WI38 (cell line): ENCODE measurements around the gene PLEKHH1.

Experiments
- H3K4me3 ChIP-seq: 2 replicates; pipeline ENCODE4 v1.5.1; 2011; ENCODE audit warnings: low read depth, mild to moderate bottlenecking, control low read depth, low read length
- TF ChIP-seq, protein P1 (sequence below): IDR thresholded peaks from 2 replicates; pipeline ENCODE4 v1.5.1; 2012; ENCODE audit warnings: low read depth, mild to moderate bottlenecking, control low read depth, low read length

The PLEKHH1 gene

DNA sequence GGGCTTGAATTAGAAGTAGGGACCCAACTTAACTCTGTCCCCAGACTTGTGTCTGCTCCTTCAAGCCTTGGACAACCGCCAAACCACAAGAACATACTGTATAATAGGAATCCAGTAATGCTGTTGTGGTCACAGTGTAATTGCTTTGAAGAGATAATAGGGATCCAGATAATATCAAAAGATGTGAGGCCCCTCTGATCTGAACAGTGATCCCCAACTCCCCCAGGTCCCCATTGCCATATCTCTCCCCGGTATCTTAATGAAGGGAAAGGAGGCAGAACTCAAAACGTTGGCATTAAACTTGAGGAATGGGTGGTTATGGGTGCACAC, 8.5 kb upstream of the PLEKHH1 start:
- TF ChIP-seq, protein P1, sequence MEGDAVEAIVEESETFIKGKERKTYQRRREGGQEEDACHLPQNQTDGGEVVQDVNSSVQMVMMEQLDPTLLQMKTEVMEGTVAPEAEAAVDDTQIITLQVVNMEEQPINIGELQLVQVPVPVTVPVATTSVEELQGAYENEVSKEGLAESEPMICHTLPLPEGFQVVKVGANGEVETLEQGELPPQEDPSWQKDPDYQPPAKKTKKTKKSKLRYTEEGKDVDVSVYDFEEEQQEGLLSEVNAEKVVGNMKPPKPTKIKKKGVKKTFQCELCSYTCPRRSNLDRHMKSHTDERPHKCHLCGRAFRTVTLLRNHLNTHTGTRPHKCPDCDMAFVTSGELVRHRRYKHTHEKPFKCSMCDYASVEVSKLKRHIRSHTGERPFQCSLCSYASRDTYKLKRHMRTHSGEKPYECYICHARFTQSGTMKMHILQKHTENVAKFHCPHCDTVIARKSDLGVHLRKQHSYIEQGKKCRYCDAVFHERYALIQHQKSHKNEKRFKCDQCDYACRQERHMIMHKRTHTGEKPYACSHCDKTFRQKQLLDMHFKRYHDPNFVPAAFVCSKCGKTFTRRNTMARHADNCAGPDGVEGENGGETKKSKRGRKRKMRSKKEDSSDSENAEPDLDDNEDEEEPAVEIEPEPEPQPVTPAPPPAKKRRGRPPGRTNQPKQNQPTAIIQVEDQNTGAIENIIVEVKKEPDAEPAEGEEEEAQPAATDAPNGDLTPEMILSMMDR, result no peak
- H3K4me3 ChIP-seq, result no peak overlapping the region

DNA sequence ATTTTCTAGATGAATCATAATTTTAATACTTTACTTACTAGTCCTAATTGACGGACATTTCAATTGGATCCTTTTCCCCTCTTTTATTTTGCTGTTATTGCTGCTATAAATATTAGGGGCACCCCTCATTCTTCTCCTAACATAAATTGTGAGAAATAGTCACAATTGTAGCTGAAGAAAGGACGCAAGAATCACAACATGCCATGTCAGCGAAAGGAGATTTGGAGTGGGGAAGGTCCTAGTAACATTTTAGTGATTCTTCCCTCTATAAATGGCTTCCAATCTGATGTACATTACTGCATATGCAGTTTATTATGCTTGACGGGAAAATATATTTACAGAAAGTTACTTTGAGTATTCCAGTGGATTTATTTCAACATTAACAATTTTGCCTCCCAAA, 7.7 kb upstream of the PLEKHH1 start:
- H3K4me3 ChIP-seq, result no peak overlapping the region
- TF ChIP-seq, protein P1, result no peak

DNA sequence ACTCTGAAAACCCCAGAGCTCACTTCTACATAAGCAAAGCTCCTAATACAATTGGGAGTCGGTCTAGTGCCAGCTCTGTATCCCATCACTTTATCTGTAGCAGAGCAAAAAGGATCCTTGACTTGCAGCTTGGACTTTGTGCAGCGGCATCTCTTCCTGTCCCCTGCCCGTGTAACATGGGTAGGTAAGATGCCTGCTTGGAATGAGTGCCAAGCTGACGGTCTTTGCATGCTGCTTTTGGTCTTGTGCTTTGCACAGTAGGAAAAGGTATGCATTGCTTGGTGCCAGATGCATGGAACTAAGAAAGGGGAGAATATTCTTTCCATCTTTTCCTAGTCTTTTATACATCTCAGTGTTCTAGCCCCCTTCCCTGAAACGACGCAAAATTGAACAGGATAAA, 6.9 kb upstream of the PLEKHH1 start:
- TF ChIP-seq, protein P1, result no peak
- no peak overlapping the region for H3K4me3 ChIP-seq

DNA sequence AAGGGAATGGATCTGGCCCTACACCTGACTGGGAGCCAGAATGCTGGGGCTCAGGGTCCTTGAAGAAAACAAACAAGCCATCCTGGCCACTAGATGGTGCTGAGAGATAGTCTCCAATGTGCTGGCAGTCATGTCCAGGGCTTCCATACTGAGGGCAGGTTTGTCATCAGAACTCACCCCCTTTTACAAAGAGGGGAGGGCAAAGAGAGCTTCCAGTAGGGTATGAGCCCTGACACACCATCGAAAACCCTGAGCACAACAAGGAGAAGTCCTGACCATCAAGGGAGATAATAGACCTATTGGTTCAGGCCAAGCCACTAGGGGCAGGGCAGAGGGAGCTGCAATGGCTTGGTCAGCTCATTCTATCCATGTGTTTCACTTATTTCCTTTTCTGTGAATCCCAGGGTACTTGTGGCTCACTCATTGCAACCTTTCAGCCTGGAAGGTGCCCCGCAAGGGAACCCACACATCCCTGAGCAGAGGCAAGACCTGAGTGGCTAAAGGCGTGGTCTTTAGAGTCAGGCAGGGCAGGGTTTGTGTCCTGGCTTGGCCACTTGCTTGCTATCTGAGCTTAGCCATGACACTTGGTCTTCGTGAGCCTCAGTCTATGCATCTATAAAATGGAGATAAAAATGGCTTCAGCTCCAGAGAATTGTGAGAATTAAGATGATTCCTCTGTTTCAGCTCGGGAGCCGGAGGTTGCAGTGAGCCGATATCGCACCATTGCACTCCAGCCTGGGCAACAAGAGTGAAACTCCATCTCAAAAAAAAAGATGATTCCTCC, 6.2 kb upstream of the PLEKHH1 start:
- H3K4me3 ChIP-seq, result no peak overlapping the region
- TF ChIP-seq, protein P1, result peak; percentile 58

DNA sequence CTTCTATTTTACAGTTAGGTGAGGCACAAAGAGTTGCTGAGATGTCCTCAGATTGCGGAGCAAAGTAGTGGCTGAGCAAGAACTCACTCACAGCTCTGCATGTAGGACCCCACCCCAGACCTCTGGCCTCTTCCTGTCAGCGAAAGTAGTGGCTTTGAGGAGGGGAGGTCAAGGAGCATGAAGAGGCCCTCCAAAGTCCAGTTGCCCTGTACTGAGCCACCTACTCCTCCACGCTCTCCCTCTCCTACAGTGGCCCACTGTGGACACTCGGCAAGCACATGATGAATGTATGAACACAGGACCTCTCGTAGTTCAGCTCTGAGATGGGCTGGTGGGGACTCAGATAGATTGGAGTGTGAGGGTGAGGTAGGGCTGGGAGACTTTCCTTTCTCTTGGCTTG, 5.3 kb upstream of the PLEKHH1 start:
- TF ChIP-seq, protein P1, result no peak

DNA sequence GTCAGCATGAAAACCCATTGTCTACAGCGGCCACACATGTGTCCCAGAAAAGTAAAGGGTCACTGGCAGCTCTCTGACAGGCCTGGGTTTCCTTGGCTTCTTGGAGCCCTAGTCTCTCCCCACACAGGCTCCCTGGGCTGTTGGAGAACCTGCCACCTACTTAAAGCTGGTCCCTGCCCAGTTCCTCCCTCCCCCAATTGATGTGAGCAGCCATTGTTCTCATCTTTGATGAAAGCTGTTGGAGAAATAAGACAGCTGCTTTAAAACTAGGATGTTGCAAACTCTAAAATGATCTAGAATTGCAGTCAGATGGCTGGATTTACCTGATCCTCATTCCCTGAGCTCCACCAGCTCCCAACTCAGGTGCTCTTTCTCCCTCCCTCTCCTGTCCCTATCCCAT, 4.8 kb upstream of the PLEKHH1 start:
- H3K4me3 ChIP-seq, result no peak overlapping the region
- TF ChIP-seq, protein P1, result no peak

More for the DNA sequence above, 5.3 kb upstream of the PLEKHH1 start:
- no peak overlapping the region for H3K4me3 ChIP-seq

DNA sequence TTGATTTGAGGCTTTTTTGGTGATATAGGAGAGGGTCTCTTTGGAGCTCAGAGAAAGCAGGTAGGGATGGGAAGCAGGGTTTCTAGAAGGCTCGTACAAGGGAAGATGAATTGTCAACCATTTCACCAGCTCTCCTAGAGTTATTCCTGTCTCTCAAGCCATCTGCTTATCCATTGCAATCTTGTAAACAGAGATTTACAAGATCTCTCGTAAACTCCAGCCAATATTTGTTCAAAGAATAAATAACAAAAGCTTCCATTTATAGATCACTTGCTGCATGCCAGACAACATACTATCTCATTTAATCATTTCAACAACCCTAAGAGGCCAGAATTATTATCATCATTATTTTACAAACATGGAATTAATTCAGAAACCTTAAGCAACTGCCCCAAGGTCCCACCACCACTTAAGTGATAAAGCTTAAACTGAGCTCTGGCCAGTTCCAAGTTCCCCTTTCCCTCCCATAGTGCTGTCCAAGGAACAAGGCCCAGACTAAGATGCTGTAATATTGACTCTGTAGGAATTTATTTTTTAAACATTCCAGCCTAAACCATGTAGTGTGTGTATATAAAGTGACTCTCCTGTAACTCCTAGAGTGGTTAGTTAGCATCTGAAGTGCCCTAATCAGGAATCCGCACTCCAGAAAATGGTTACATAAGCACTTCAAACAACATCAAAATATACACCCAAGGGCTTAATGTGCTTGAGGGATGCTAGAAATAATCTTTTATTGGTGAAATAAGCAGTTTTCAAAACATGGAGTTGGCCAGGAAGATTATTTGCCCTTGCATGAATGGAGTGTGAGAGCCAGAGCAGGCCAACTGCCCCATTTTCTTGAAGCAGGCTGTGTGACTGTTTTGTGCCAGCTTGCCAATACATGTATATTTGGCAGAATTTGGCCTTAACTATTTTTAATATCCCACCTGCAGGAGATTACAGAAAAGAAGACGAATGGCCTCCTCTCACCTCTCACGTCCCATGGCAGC, 2.8 kb upstream of the PLEKHH1 start:
- no peak overlapping the region for H3K4me3 ChIP-seq
- TF ChIP-seq, protein P1, result no peak
